Right atrium auricular region (tissue), 2 donors: ENCODE results near the gene SCN4A. TPM values are rescaled to one million over a fixed set of nuclear protein-coding genes. Genes with fewer than 3 reads are reported as not detected.

ENCODE experiments used
- DNase-seq: peaks from one replicate; pipeline ENCODE4 v3.0.0-alpha.2; 2019; ENCODE audit warnings: low spot score
- H3K27ac ChIP-seq, 2 donors: fragments of 200-600 bp; sonication (generic); 1 replicate in 1 of 2; 2 replicates in 1 of 2; pipeline ENCODE4 v1.5.1; 2016 to 2019
- H3K27me3 ChIP-seq, 2 donors: fragments of 200-600 bp; sonication (generic); one replicate each; pipeline versions ENCODE4 v1.5.1 to v1.6.0; 2017 to 2019
- H3K36me3 ChIP-seq: fragments of 200-600 bp; sonication (generic); one replicate; pipeline ENCODE4 v1.5.1; 2016
- H3K4me1 ChIP-seq, 2 donors: fragments of 200-600 bp; sonication (generic); one replicate each; pipeline versions ENCODE4 v1.5.1 to v1.6.0; 2017 to 2019
- H3K4me3 ChIP-seq, 2 donors: fragments of 200-600 bp; sonication (generic); 1 replicate in 1 of 2; 2 replicates in 1 of 2; pipeline ENCODE4 v1.5.1; 2017 to 2019; ENCODE audit warnings: mild to moderate bottlenecking in 1 of 2, moderate library complexity in 1 of 2
- H3K9me3 ChIP-seq, 2 donors: fragments of 200-600 bp; sonication (generic); one replicate each; pipeline ENCODE4 v1.5.1; 2019
- total RNA-seq, 2 donors: library from RNA; depleted of rRNA; stranded (reverse); fragments of >200 nt; gene quantifications; one replicate each; pipeline ENCODE4 v1.1.0, GENCODE V29; 2016
- TF ChIP-seq, protein P1 (sequence below), 2 donors: fragments of 200-600 bp; sonication (generic); IDR thresholded peaks; one replicate each; pipeline ENCODE4 v1.5.1; 2019; ENCODE audit warnings: antibody characterized with exemption in 2 of 2

Gene SCN4A
- total RNA-seq, 2 donors from 2014 or later: 0.74 to 2.5 TPM

DNA sequence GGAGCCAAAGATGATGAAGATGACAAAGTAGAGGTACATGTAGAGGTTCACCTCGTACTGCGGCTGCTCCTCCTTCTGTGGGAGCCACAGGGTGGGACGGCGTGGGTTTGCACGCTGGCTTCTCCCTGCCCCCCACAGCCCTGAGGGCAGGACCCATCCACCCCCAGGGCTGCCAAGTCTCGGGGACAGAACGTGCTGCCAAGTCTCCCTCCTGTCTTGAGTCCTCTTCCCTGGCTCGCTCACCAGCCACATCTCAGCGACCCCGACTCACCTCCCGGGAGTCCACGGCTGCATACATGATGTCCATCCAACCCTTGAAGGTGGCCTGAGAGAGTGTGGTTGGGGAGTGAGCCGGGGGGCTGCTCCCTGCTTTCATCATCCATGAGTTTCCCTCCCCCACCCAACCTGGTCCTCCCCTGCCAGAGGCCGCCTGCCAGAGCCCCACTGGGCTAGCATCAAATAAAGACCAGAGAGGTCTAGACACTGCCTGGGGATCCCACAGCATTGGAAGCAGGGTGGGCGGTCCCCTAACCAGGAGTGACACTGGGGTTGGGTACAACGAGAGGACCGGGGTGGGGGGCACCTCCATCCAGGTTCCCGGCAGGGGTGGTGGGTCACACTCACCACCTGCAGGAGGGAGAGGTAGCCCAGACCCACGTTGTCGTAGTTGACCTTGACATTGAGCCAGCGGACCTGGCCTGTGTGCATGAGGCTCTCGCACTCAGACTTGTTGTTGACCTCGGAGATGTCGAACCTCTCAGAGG lies 27.8 kb downstream of the SCN4A start:
- no peak for DNase-seq

DNA sequence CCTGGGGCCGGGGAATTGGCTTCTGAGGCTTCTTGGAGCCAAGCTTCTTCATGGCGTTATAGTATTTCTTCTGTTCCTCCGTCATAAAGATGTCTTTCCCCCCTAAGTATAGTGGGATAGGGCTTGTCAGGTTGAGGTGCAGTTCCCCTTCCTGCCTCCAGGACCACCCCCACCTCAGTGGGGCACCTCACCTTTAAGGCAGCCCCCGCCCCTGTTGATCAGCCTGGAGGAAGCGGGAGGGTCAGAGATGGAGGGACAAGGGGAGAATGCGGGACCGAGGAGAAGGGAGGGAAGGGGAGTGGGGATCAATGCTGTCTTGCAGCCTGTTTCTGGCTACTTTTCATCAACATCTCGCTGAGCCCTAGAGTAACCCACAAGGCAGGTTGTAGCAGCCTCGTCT lies 29.0 kb downstream of the SCN4A start:
- no peak overlapping the region for H3K27ac ChIP-seq
- H3K36me3 ChIP-seq: no peaks in the 10 kb centered on the region
- H3K9me3 ChIP-seq: no peaks in the 10 kb centered on the region
- TF ChIP-seq, protein P1, sequence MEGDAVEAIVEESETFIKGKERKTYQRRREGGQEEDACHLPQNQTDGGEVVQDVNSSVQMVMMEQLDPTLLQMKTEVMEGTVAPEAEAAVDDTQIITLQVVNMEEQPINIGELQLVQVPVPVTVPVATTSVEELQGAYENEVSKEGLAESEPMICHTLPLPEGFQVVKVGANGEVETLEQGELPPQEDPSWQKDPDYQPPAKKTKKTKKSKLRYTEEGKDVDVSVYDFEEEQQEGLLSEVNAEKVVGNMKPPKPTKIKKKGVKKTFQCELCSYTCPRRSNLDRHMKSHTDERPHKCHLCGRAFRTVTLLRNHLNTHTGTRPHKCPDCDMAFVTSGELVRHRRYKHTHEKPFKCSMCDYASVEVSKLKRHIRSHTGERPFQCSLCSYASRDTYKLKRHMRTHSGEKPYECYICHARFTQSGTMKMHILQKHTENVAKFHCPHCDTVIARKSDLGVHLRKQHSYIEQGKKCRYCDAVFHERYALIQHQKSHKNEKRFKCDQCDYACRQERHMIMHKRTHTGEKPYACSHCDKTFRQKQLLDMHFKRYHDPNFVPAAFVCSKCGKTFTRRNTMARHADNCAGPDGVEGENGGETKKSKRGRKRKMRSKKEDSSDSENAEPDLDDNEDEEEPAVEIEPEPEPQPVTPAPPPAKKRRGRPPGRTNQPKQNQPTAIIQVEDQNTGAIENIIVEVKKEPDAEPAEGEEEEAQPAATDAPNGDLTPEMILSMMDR (IDR thresholded peaks at IDR 0.05): no peak
- peaks cover 0 to 13% of the 10 kb centered on the region in 2 donors for H3K4me1 ChIP-seq
- DNase-seq: no peak
- no peak overlapping the region for H3K4me3 ChIP-seq
- H3K27me3 ChIP-seq: no peaks in the 10 kb centered on the region

More for the DNA sequence above, 27.8 kb downstream of the SCN4A start:
- Histone ChIP-seq H3K9me3 (no peaks in the 10 kb centered on the region), H3K4me3 (no peak overlapping the region), H3K27me3 (no peaks in the 10 kb centered on the region), H3K4me1 (peaks cover 0 to 13% of the 10 kb centered on the region in 2 donors), H3K36me3 (no peaks in the 10 kb centered on the region), H3K27ac (no peak overlapping the region)
- TF ChIP-seq, protein P1 (IDR thresholded peaks at IDR 0.05): no peak

DNA sequence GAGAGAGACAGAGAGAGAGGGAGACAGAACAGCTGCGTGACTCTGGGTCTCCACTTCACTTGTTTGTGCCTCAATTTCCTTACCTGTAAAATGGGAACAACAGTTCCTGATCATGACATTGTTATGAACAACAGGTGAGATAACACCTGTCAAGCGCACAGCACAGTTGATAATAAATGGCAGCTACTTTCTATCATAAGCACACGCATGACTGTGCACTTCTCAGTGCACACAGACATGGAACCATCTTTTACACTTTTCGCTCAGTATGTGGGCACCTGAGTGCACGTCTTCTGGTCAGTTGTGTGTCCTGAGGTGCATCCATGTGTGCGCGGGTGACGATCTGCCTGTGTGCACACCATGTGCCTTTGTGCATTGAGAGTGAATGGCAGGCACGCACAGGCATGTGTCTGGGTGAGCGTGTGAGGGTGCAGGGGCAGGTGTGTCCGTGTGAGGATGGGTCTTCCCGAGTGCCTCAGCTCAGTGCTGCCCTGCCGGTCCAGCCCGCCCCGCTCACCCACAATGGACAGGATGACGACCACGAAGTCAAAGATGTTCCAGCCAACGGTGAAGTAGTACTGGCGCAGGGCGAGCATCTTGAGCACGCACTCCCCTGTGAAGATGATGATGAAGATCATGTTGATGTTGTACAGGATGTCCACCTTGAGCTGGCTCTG lies 30.3 kb downstream of the SCN4A start:
- TF ChIP-seq, protein P1 (IDR thresholded peaks at IDR 0.05): no peak
- Histone ChIP-seq H3K27ac (no peak overlapping the region), H3K27me3 (no peaks in the 10 kb centered on the region), H3K36me3 (no peaks in the 10 kb centered on the region), H3K4me3 (no peak overlapping the region), H3K9me3 (no peaks in the 10 kb centered on the region), H3K4me1 (peaks cover 0 to 13% of the 10 kb centered on the region in 2 donors)
- DNase-seq: no peak

DNA sequence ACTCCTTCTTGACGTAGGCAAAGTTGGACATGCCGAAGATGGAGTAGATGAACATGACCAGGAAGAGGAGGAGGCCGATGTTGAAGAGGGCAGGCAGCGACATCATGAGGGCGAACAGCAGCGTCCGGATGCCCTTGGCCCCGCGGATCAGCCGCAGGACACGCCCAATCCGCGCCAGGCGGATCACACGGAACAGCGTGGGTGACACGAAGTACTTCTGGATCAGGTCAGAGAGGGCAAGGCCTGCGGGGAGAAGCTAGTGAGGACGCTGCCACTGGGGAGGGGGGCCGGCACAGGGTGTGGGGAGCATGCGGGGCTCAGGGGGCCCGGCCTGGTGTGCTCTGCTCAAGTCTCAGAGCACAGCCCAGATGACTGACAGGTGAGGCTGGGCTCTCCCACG lies 31.0 kb downstream of the SCN4A start:
- TF ChIP-seq, protein P1 (IDR thresholded peaks at IDR 0.05): no peak
- peaks cover 0 to 8% of the 10 kb centered on the region in 2 donors for H3K4me1 ChIP-seq
- DNase-seq: no peak
- H3K36me3 ChIP-seq: no peaks in the 10 kb centered on the region
- no peaks in the 10 kb centered on the region for H3K9me3 ChIP-seq
- no peak overlapping the region for H3K27ac ChIP-seq
- H3K4me3 ChIP-seq: no peak overlapping the region
- no peaks in the 10 kb centered on the region for H3K27me3 ChIP-seq

DNA sequence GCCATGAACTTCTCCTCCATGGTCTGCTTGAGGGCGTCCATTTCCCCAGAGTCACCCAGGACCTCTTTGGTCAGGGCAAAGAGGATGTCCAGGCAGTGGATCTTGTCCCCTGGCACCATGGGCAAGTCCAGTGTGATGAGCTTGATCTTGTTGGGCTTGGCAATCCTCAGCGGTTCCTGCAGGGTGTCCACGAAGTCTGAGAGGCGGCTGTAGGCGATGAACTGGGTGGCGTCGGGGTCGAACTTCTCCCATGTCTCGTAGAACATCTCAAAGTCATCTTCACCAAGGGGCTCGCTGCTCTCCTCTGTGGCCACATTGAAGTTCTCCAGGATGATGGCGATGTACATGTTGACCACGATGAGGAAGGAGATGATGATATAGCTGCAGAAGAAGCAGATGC lies 31.6 kb downstream of the SCN4A start:
- Histone ChIP-seq H3K4me1 (peaks cover 0 to 2% of the 10 kb centered on the region in 2 donors), H3K36me3 (no peaks in the 10 kb centered on the region), H3K9me3 (no peaks in the 10 kb centered on the region), H3K4me3 (no peak overlapping the region), H3K27me3 (no peaks in the 10 kb centered on the region), H3K27ac (no peak overlapping the region)
- no peak for DNase-seq
- TF ChIP-seq, protein P1 (IDR thresholded peaks at IDR 0.05): no peak
